Activated CD4-positive, alpha-beta T cell treated with anti-CD3 and anti-CD28 coated beads, Interleukin-2, amount 50 U/mL, for 1 hour (primary cell): ENCODE measurements around the gene COMT.

Source experiments
- DNase-seq: peaks from one replicate; pipeline ENCODE4 v3.0.0-alpha.2; 2020

Gene COMT

GRCh38 chr22:19997561-19998231 is 56.1 kb downstream of the COMT start:
- DNase-seq, result no peak

DNA sequence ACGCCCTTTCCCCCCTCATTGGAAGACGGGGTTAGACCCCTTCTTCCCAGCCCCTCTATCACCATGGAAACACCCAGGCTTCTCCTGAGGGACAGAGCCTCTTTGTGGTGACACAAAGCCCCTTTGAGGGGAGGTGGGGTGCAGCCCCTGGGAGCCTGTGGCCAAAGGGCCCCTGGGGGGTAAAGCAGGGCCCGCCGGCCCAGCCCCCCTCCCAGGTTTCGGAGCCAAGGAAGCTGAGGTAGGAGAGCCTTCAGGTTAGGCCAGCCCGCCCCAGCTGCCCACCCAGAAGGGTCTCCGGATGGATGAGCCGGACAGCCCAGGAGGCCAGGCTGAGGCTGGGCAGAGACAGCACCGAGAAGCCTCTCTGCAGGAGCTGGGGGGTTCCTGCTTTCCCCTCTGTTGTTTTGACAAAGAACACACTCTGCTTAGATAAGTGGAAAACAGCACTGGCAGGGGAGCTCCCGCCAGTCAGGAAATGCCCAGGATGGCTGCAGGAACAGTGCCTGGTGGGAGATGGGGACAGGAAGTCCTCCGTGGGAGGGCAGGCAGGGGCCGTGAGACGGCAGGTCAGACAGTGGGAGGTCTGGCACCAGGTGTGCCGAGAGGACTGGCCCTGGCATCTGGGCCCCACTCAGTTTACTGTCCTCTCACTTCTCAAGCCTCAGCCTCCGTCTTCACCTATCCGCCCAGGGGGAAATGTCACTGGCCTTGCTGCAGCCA is 56.8 kb downstream of the COMT start:
- no peak for DNase-seq

- no peak for DNase-seq
Measured at GRCh38 chr22:19998991-19999820, 57.6 kb downstream of the COMT start.

GRCh38 chr22:20000246-20001081 is 58.9 kb downstream of the COMT start:
- DNase-seq, result no peak

GRCh38 chr22:20001082-20001638 is 59.6 kb downstream of the COMT start:
- no peak for DNase-seq

- no peak for DNase-seq
Measured at GRCh38 chr22:20002128-20002527, 60.6 kb downstream of the COMT start.

GRCh38 chr22:20002636-20003035 is 61.1 kb downstream of the COMT start:
- DNase-seq, result no peak

- no peak for DNase-seq
Measured at GRCh38 chr22:20003304-20003703, 61.7 kb downstream of the COMT start.

DNA sequence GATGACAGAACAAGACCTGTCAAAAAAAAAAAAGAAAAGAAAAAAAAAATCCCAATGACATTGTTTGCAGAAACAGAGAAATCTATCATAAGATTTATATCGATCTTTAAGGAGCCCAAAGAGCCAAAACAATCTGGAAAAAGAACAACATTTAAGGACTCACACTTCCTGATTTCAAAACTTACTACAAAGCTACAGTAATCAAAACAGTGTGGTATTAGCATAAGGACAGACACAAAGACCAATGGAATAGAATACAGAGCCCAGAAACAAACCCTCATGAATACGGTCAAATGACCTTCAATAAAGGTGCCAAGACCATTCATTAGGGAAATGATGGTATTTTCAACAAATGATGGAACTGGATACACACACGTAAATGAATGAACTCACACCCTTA is 62.9 kb downstream of the COMT start:
- DNase-seq, result no peak

- no peak for DNase-seq
Measured at GRCh38 chr22:20008221-20008995, 66.8 kb downstream of the COMT start.

DNA sequence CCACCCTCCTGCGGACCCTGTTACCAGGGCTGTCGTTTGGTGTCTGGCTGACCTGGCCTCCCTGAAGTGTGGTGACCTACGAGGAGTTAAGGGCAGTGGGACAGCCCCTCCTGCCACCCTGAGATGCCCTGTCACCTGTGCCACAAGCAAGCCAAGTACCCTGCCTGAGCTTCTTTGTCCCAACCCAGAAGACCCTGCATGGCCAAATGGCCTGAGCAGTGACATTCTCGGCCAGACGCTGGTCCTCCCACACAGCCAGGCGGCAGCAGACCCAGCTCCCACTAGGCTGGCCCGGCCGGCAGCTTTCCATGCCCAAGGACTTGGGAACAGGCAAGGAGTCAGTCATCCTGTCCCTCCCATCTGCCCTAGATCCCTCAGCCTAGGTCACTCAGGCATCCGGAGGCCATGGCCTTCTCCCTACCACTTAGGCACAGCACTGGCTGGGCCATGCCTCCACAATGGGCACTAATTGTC is 67.5 kb downstream of the COMT start:
- DNase-seq, result no peak

- DNase-seq, result no peak
Measured at GRCh38 chr22:20009582-20010306, 68.2 kb downstream of the COMT start.

GRCh38 chr22:20010307-20011122 is 68.9 kb downstream of the COMT start:
- DNase-seq, result no peak

GRCh38 chr22:20011123-20011992 is 69.8 kb downstream of the COMT start:
- no peak for DNase-seq

DNA sequence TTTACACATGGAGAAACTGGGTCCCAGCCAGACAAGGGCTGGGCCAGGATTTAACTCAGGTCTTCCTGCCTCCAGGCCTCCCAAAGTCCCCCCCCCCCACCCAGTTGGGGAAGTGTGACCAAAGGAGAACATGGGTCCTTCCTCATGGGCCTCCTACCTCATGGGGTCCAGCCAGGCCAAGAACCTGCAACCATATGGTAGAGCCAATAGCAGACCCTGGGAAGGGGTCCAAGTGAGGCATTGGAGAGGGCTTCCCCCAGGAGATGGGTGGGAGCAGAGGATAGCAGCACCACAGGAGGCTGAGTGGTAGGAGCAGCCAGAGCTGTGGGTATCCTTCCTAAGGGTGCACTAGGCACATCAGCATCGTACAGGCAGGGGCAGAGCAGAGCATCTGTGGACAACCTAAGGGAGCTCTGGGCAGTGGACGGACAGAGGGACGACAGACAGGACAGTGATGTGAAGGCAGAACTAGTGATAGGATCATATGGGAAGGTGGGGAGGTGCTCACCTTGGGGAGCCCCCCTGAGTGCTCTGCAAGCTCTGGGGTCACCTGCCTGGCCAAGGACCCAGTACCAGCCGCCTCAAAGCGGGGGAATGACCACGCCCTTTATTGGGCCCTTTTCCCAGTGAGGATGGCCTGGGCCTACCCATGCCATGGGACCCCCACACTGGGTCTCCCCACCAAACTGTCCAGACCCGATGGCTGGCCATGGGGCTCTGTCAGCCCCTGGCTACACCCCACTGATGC is 70.6 kb downstream of the COMT start:
- no peak for DNase-seq

DNA sequence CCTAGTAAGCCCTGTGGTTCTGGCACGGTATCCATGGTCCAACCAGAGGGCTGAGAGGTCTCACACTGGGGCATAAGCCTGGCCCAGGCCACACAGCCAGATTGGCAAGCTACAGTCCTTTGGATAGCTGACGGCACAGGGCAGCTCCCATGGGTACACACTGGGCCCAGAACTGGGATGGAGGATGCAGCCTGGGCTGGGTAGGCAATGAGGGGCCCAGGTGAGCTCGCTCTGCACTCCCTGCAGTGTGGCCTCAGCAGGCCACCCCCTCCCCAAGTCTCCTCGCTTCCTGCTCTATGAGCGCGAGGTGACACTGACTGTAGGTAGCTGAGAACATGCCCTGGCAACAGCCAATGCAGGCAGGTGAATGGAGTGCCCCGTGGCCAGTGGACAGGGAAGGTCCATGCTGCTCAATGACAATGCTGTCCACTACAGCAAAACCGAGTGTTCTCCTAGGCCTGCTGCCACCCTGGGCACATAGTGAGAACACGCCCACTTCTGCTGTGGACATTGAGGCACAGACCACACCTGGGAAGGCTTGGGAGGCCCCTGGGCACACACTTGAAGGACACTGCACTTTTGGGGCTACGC is 71.3 kb downstream of the COMT start:
- no peak for DNase-seq

DNA sequence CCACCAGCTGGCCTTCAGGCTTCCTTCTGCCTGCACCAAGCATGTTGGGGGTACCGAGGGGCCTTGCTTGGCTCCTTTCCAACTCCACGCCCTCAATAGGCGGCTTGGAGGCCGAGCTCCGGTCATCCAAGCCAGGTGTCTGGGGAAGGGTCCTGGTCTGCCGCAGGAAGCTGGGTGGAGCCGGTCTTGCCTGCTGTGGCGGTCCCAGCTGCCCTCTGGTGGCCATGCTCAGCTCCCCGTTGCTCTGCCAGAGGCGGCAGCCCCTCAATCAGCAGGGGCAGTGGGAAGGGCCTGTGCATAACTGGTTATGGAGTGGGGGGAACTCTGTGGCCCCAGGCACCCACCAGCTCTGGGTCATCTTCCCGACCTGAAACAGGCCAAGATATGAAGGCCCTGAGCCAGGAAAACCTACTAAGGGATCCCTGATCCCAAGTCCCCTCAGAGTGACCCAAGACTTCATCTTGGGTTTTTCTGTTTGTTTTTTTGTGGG is 71.9 kb downstream of the COMT start:
- peak; percentile 17 for DNase-seq
